ENCODE data around the gene BRINP1.
"Not testable (repeated sequence)": the region's sequence is repeated elsewhere in the genome, so short reads cannot be mapped to it uniquely, and the experiment has no call there.

Gene BRINP1

GRCh38 chr9:119184265-119184936, 184.8 kb downstream of the BRINP1 start:
- DNase-seq, result no peak

GRCh38 chr9:119181561-119181960, 187.7 kb downstream of the BRINP1 start:
- DNase-seq, result no peak

DNA sequence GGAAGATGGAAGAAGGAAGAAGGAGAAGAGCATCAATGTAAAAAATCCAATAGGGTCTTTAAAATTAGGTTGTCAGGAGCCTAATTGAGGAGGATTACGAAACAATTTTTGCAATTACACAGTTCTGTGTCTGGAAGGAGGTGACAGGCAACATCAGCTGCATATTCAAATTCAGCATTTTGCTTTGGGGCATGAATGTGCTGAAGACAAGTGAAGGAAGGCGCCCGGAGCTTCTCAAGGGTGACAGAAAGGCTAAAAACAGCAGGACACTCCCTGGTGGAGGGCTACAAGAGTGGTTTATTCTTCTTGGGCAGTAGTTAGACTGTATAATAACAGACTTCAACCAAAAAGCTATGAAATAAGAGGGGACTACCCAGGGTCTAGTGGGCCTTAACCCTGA, 188.3 kb downstream of the BRINP1 start:
- DNase-seq, result no peak

- DNase-seq, result no peak
Observed at GRCh38 chr9:119179701-119180100, 189.5 kb downstream of the BRINP1 start.

- DNase-seq, result no peak
Observed at GRCh38 chr9:119177196-119177595, 192.0 kb downstream of the BRINP1 start.

GRCh38 chr9:119175581-119175980, 193.7 kb downstream of the BRINP1 start:
- DNase-seq, result no peak

GRCh38 chr9:119169222-119169621, 200.0 kb downstream of the BRINP1 start:
- not testable (repeated sequence) for DNase-seq

DNA sequence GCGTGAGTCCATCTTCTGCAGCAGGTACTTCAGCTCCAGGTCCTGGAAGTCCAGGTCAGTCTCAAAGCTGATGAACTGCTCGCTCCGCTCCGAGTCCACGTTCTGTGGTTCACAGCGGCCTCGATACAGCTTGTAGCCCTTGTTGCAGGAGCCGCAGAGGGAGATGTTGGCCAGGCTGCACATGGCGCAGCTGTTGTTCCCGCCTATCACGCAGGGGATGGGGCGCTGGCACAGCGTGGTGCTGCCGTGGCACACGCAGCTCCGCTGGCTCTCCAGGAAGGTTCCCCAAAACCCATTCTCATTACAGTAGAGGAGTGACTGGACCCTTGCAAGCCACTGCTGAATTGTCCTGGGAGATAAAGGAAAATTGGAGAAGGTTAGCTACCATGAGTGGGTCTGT, 201.4 kb downstream of the BRINP1 start:
- no peak for DNase-seq

GRCh38 chr9:119167267-119167666, 202.0 kb downstream of the BRINP1 start:
- DNase-seq, result no peak

DNA sequence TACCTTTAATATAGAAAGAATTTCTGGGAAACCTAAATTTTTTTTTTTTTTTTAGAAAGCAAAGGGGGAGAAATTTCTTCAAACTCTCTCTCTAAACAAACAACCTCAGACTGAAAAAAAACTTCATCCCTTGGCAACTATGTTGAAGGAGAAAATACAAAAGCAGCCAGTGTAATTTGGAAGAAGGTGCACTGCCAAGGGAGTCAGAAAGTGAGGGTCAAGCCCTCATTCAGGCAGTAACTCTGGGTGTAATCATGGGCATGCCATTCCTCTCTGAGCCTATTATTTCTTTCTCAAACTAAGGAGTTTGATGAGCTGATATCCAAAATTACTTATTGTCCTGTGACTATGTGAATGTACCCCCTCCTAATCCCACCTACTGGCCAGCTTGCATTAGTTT, 203.1 kb downstream of the BRINP1 start:
- DNase-seq, result no peak

- DNase-seq, result no peak
Observed at GRCh38 chr9:119165131-119165530, 204.1 kb downstream of the BRINP1 start.

DNA sequence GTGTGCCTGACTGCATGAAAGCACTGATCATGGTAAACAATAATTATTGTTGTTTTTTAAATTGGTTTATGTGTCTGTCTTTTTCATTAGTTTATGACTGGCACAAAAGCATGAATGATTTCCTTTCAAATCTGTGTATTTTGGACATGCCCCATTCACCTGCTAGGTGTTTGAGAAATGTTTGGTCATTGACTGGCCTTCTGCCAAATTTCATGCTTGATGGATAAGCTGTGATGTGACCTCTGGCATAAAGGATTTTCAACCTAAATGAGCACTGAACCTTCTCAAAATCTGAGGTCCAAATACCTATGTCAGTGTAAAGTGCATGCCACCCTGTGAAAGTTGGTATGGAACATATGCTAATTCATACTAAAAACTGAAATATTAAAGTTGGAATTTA, 204.5 kb downstream of the BRINP1 start:
- no peak for DNase-seq

DNA sequence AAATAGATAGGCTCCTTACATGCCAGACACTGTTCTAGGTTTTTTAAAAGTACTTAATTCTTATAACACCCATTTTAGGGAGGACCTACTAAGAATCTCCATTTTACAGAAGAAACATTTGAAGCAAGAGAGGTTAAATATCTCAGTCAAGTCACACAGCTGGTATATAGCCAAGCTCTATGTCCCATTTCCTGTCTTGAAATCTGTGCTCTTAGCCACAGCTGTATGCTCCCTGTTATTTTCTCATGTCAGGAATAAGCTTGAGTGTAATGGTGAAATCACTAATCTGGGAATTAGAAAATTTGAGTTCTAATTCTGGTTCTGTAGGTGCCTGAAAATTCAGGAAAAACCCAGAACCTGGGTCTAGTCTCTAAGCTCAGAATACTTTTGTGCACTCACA, 208.7 kb downstream of the BRINP1 start:
- DNase-seq, result no peak

GRCh38 chr9:119159386-119159785, 209.8 kb downstream of the BRINP1 start:
- DNase-seq, result no peak

GRCh38 chr9:119157196-119157595, 212.0 kb downstream of the BRINP1 start:
- no peak for DNase-seq

GRCh38 chr9:119156354-119156753, 212.9 kb downstream of the BRINP1 start:
- DNase-seq, result no peak

GRCh38 chr9:119154527-119154926, 214.7 kb downstream of the BRINP1 start:
- no peak for DNase-seq

GRCh38 chr9:119153402-119153801, 215.8 kb downstream of the BRINP1 start:
- DNase-seq, result no peak

DNA sequence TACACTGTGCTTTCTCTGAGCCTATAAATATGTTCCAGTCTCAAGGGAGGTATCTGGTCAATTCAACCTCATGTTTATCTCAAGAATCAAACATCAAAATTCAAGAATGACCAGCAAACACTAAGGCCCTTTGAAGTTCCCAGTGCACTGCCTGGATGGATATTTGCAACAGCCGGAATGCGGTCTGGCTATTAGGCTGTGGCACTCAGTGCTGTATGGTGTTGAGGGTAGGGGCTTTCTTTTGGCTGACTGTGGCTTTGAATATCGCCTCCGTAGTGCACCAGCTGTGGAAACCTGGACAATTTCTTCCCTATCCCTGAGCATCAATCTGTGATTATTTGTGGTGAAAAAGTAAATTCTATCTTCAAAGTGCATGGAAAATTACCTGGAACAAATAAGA, 220.4 kb downstream of the BRINP1 start:
- no peak for DNase-seq

- no peak for DNase-seq
Observed at GRCh38 chr9:119137479-119137878, 231.8 kb downstream of the BRINP1 start.

DNA sequence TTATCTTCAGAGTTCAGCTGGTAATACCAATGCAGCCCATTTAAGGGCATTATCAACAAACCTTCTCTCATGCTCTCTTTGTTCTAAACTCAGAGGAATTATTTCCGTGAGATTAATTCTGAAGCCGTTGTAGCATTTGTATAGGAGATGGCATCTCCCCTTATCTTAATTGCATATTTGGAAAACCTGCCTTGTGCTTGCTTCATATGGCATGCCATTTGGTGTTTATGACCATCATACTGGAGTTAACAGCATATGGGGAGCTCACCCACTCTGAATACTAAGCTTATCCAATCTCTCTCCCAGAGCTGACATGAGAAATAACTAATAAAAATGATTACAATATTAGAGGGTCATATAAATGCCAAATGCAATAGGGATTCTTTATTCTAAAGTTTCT, 243.2 kb downstream of the BRINP1 start:
- no peak for DNase-seq

GRCh38 chr9:119121899-119122298, 247.3 kb downstream of the BRINP1 start:
- DNase-seq, result no peak

- no peak for DNase-seq
Observed at GRCh38 chr9:119117409-119117808, 251.8 kb downstream of the BRINP1 start.
